ENCODE measurements around the gene CYP3A5. TPM values are rescaled to one million over a fixed set of nuclear protein-coding genes. Genes with fewer than 3 reads are reported as not detected.
"Not testable (repeated sequence)": the region's sequence is repeated elsewhere in the genome, so short reads cannot be mapped to it uniquely, and the experiment has no call there.

Gene CYP3A5
- 0.92 TPM for polyA plus RNA-seq (2013, experiment 1 of 2)
- 0.81 TPM for polyA plus RNA-seq (2013, experiment 2 of 2)

GRCh38 chr7:99679400-99680191 lies at the start of gene CYP3A5:
TSS of gene CYP3A5 (minus strand) at chr7:99679996. CDS start at chr7:99679896, 100 bp downstream.
- H3K4me3 ChIP-seq (ENCODE audit: extremely low read depth, insufficient read depth, low read length, poor library complexity, severe bottlenecking), result no peak within 1 kb of the TSS
- WGBS, 2 experiments (ENCODE audit: insufficient coverage in 2 of 2), result 90 to 96% methylated on average over 4 to 6 of the region's 10 CpGs
- H3K9me3 ChIP-seq (ENCODE audit: control insufficient read depth, low read length), result no peaks in the 10 kb centered on the region
- no peak within 1 kb of the TSS for H3K27ac ChIP-seq (ENCODE audit: low read depth, low read length, severe bottlenecking)
- H3K4me1 ChIP-seq (ENCODE audit: control insufficient read depth, insufficient read depth, low read length, poor library complexity, severe bottlenecking), result peaks cover 7% of the 10 kb centered on the region
- H3K36me3 ChIP-seq (ENCODE audit: control insufficient read depth, insufficient read depth, low read length), result no peaks in the 10 kb centered on the region

GRCh38 chr7:99728615-99729014 lies 48.8 kb upstream of the CYP3A5 start:
- Histone ChIP-seq H3K27ac (ENCODE audit: low read depth, low read length, severe bottlenecking) (no peak overlapping the region), H3K36me3 (ENCODE audit: control insufficient read depth, insufficient read depth, low read length) (no peaks in the 10 kb centered on the region), H3K4me3 (ENCODE audit: extremely low read depth, insufficient read depth, low read length, poor library complexity, severe bottlenecking) (no peak overlapping the region), H3K9me3 (ENCODE audit: control insufficient read depth, low read length) (no peaks in the 10 kb centered on the region), H3K4me1 (ENCODE audit: control insufficient read depth, insufficient read depth, low read length, poor library complexity, severe bottlenecking) (no peaks in the 10 kb centered on the region)
- WGBS, 2 experiments (ENCODE audit: insufficient coverage in 2 of 2), result no CpG with 5 or more reads among the region's 2 CpGs

- WGBS, 2 experiments (ENCODE audit: insufficient coverage in 2 of 2), result 91 to 97% methylated on average over 6 of the region's 6 CpGs
- not testable (repeated sequence) for H3K27ac ChIP-seq (ENCODE audit: low read depth, low read length, severe bottlenecking); H3K36me3 ChIP-seq (ENCODE audit: control insufficient read depth, insufficient read depth, low read length)
Measured at GRCh38 chr7:99723201-99723600, 43.4 kb upstream of the CYP3A5 start.

GRCh38 chr7:99720800-99721595 lies 41.2 kb upstream of the CYP3A5 start:
- H3K36me3 ChIP-seq (ENCODE audit: control insufficient read depth, insufficient read depth, low read length), result no peaks in the 10 kb centered on the region
- 87 to 90% methylated on average over 5 of the region's 5 CpGs for WGBS, 2 experiments (ENCODE audit: insufficient coverage in 2 of 2)
- H3K9me3 ChIP-seq (ENCODE audit: control insufficient read depth, low read length), result no peaks in the 10 kb centered on the region
- no peak overlapping the region for H3K4me3 ChIP-seq (ENCODE audit: extremely low read depth, insufficient read depth, low read length, poor library complexity, severe bottlenecking)
- no peaks in the 10 kb centered on the region for H3K4me1 ChIP-seq (ENCODE audit: control insufficient read depth, insufficient read depth, low read length, poor library complexity, severe bottlenecking)
- no peak overlapping the region for H3K27ac ChIP-seq (ENCODE audit: low read depth, low read length, severe bottlenecking)

More at GRCh38 chr7:99723201-99723600, 43.4 kb upstream of the CYP3A5 start:
- H3K9me3 ChIP-seq (ENCODE audit: control insufficient read depth, low read length); H3K4me3 ChIP-seq (ENCODE audit: extremely low read depth, insufficient read depth, low read length, poor library complexity, severe bottlenecking); H3K4me1 ChIP-seq (ENCODE audit: control insufficient read depth, insufficient read depth, low read length, poor library complexity, severe bottlenecking): not testable (repeated sequence)

- Histone ChIP-seq H3K27ac (ENCODE audit: low read depth, low read length, severe bottlenecking) (no peak overlapping the region), H3K9me3 (ENCODE audit: control insufficient read depth, low read length) (no peaks in the 10 kb centered on the region), H3K4me3 (ENCODE audit: extremely low read depth, insufficient read depth, low read length, poor library complexity, severe bottlenecking) (no peak overlapping the region), H3K4me1 (ENCODE audit: control insufficient read depth, insufficient read depth, low read length, poor library complexity, severe bottlenecking) (no peaks in the 10 kb centered on the region), H3K36me3 (ENCODE audit: control insufficient read depth, insufficient read depth, low read length) (no peaks in the 10 kb centered on the region)
- 93 to 100% methylated on average over 1 to 3 of the region's 4 CpGs for WGBS, 2 experiments (ENCODE audit: insufficient coverage in 2 of 2)
Measured at GRCh38 chr7:99719996-99720769, 40.4 kb upstream of the CYP3A5 start.

- no CpG with 5 or more reads among the region's 3 CpGs for WGBS, 2 experiments (ENCODE audit: insufficient coverage in 2 of 2)
- no peak overlapping the region for H3K4me3 ChIP-seq (ENCODE audit: extremely low read depth, insufficient read depth, low read length, poor library complexity, severe bottlenecking)
- no peaks in the 10 kb centered on the region for H3K4me1 ChIP-seq (ENCODE audit: control insufficient read depth, insufficient read depth, low read length, poor library complexity, severe bottlenecking)
- H3K36me3 ChIP-seq (ENCODE audit: control insufficient read depth, insufficient read depth, low read length), result no peaks in the 10 kb centered on the region
- H3K27ac ChIP-seq (ENCODE audit: low read depth, low read length, severe bottlenecking), result no peak overlapping the region
- no peaks in the 10 kb centered on the region for H3K9me3 ChIP-seq (ENCODE audit: control insufficient read depth, low read length)
Measured at GRCh38 chr7:99713995-99714570, 34.3 kb upstream of the CYP3A5 start.

GRCh38 chr7:99709838-99710578 lies 30.2 kb upstream of the CYP3A5 start:
- H3K36me3 ChIP-seq (ENCODE audit: control insufficient read depth, insufficient read depth, low read length), result no peaks in the 10 kb centered on the region
- H3K9me3 ChIP-seq (ENCODE audit: control insufficient read depth, low read length), result peaks cover 4% of the 10 kb centered on the region
- no peak overlapping the region for H3K4me3 ChIP-seq (ENCODE audit: extremely low read depth, insufficient read depth, low read length, poor library complexity, severe bottlenecking)
- WGBS, 2 experiments (ENCODE audit: insufficient coverage in 2 of 2), result 100% methylated on average over 1 of the region's 2 CpGs; no CpG with 5 or more reads in 1 of the 2 experiments
- no peaks in the 10 kb centered on the region for H3K4me1 ChIP-seq (ENCODE audit: control insufficient read depth, insufficient read depth, low read length, poor library complexity, severe bottlenecking)
- no peak overlapping the region for H3K27ac ChIP-seq (ENCODE audit: low read depth, low read length, severe bottlenecking)

GRCh38 chr7:99709260-99709659 lies 29.5 kb upstream of the CYP3A5 start:
- H3K36me3 ChIP-seq (ENCODE audit: control insufficient read depth, insufficient read depth, low read length), result no peaks in the 10 kb centered on the region
- no CpG with 5 or more reads among the region's 2 CpGs for WGBS, 2 experiments (ENCODE audit: insufficient coverage in 2 of 2)
- H3K27ac ChIP-seq (ENCODE audit: low read depth, low read length, severe bottlenecking), result no peak overlapping the region

GRCh38 chr7:99707096-99707495 lies 27.3 kb upstream of the CYP3A5 start:
- Histone ChIP-seq H3K9me3 (ENCODE audit: control insufficient read depth, low read length) (peaks cover 4% of the 10 kb centered on the region), H3K4me1 (ENCODE audit: control insufficient read depth, insufficient read depth, low read length, poor library complexity, severe bottlenecking) (no peaks in the 10 kb centered on the region), H3K27ac (ENCODE audit: low read depth, low read length, severe bottlenecking) (no peak overlapping the region), H3K4me3 (ENCODE audit: extremely low read depth, insufficient read depth, low read length, poor library complexity, severe bottlenecking) (no peak overlapping the region), H3K36me3 (ENCODE audit: control insufficient read depth, insufficient read depth, low read length) (no peaks in the 10 kb centered on the region)
- no CpG with 5 or more reads among the region's 1 CpG for WGBS, 2 experiments (ENCODE audit: insufficient coverage in 2 of 2)

More at GRCh38 chr7:99709260-99709659, 29.5 kb upstream of the CYP3A5 start:
- Histone ChIP-seq H3K4me1 (ENCODE audit: control insufficient read depth, insufficient read depth, low read length, poor library complexity, severe bottlenecking) (no peaks in the 10 kb centered on the region), H3K9me3 (ENCODE audit: control insufficient read depth, low read length) (peaks cover 4% of the 10 kb centered on the region), H3K4me3 (ENCODE audit: extremely low read depth, insufficient read depth, low read length, poor library complexity, severe bottlenecking) (no peak overlapping the region)
